HepG2 (cell line): Measurements from ENCODE around the gene PDE3B. TPM values are rescaled to one million over a fixed set of nuclear protein-coding genes. Genes with fewer than 3 reads are reported as not detected.
A peak's percentile ranks its signal among the peaks of the same experiment; 100 is the strongest.

Experiments
- ELF3 ChIP-seq: IDR thresholded peaks from 2 replicates; pipeline ENCODE4 v1.6.1; 2016; ENCODE audit warnings: missing genetic modification reagents, missing compliant biosample characterization
- EP300 ChIP-seq, 3 experiments: sonication (generic) in 1 of 3; formaldehyde crosslinking in 1 of 3; IDR thresholded peaks; 2 replicates each; pipeline versions ENCODE4 v1.5.1 to v1.6.1; 2011 to 2020; ENCODE audit warnings: low read depth in 2 of 3, low read length in 2 of 3, borderline replicate concordance in 1 of 3, improper control_type of control experiment in 1 of 3, mild to moderate bottlenecking in 1 of 3, missing genetic modification reagents in 1 of 3, moderate library complexity in 1 of 3
- FOXA3 ChIP-seq: IDR thresholded peaks from 2 replicates; pipeline ENCODE4 v1.6.1; 2016; ENCODE audit warnings: missing genetic modification reagents, missing compliant biosample characterization
- GATAD1 ChIP-seq: IDR thresholded peaks from 2 replicates; pipeline ENCODE4 v1.6.1; 2016; ENCODE audit warnings: missing genetic modification reagents, missing compliant biosample characterization
- HDAC2 ChIP-seq: sonication (generic); formaldehyde crosslinking; IDR thresholded peaks from 2 replicates; pipeline ENCODE4 v1.4.0; 2020; ENCODE audit warnings: missing genetic modification reagents
- HNF1A ChIP-seq, 2 experiments: sonication (generic) in 1 of 2; formaldehyde crosslinking in 1 of 2; IDR thresholded peaks; 2 replicates each; pipeline versions ENCODE4 v1.4.0 to v1.6.1; 2016 to 2020; ENCODE audit warnings: borderline replicate concordance in 1 of 2, low read depth in 1 of 2, mild to moderate bottlenecking in 1 of 2, missing genetic modification reagents in 1 of 2
- NFE2L2 ChIP-seq: fragments of 150-350 bp; IDR thresholded peaks from 2 replicates; pipeline ENCODE4 v1.6.1; 2014; ENCODE audit warnings: low read length
- PPARG ChIP-seq: conservative IDR thresholded peaks from 2 replicates; pipeline ENCODE4 v1.6.1; 2016; ENCODE audit warnings: missing biosample characterization, missing genetic modification reagents
- PRMT3 ChIP-seq: sonication (generic); formaldehyde crosslinking; IDR thresholded peaks from 2 replicates; pipeline ENCODE4 v1.8.1; 2022; ENCODE audit warnings: low read depth, mild to moderate bottlenecking, moderate library complexity, missing genetic modification reagents, borderline replicate concordance
- RBAK ChIP-seq: sonication (generic); formaldehyde crosslinking; IDR thresholded peaks from 2 replicates; pipeline ENCODE4 v1.5.1; 2020; ENCODE audit warnings: mild to moderate bottlenecking, missing genetic modification reagents
- RELA ChIP-seq: sonication (generic); formaldehyde crosslinking; IDR thresholded peaks from 2 replicates; pipeline ENCODE4 v1.4.0; 2020; ENCODE audit warnings: missing genetic modification reagents
- SMARCE1 ChIP-seq: fragments of 450-650 bp; IDR thresholded peaks from 2 replicates; pipeline ENCODE4 v1.6.1; 2017; ENCODE audit warnings: borderline replicate concordance
- SRF ChIP-seq: IDR thresholded peaks from 2 replicates; pipeline ENCODE4 v1.6.1; 2011; ENCODE audit warnings: mild to moderate bottlenecking, low read depth, low read length, moderate library complexity
- TERF1 ChIP-seq: sonication (generic); formaldehyde crosslinking; IDR thresholded peaks from 2 replicates; pipeline ENCODE4 v1.8.0; 2022; ENCODE audit warnings: mild to moderate bottlenecking, missing genetic modification reagents, moderate library complexity
- ZNF230 ChIP-seq: sonication (generic); formaldehyde crosslinking; IDR thresholded peaks from 2 replicates; pipeline ENCODE4 v1.4.0; 2020; ENCODE audit warnings: mild to moderate bottlenecking, missing genetic modification reagents
- ZNF234 ChIP-seq: sonication (generic); formaldehyde crosslinking; conservative IDR thresholded peaks from 2 replicates; pipeline ENCODE4 v1.5.1; 2020; ENCODE audit warnings: mild to moderate bottlenecking, missing genetic modification reagents
- ZNF317 ChIP-seq: sonication (generic); formaldehyde crosslinking; IDR thresholded peaks from 2 replicates; pipeline ENCODE4 v1.5.0; 2020; ENCODE audit warnings: mild to moderate bottlenecking, missing genetic modification reagents
- ZNF75D ChIP-seq: sonication (generic); formaldehyde crosslinking; IDR thresholded peaks from 2 replicates; pipeline ENCODE4 v1.8.1; 2023; ENCODE audit warnings: missing genetic modification reagents, mild to moderate bottlenecking, borderline replicate concordance
- ZNF775 ChIP-seq: sonication (generic); formaldehyde crosslinking; IDR thresholded peaks from 2 replicates; pipeline ENCODE4 v1.4.0; 2020; ENCODE audit warnings: missing genetic modification reagents, mild to moderate bottlenecking, moderate library complexity, borderline replicate concordance
- polyA plus RNA-seq, 8 experiments: library from polyadenylated mRNA; depleted of rRNA in 3 of 8; stranded (reverse) in 7 of 8; unstranded in 1 of 8; fragments of >200 nt; fragmentation: Illumina TruSeq in 4 of 8; extraction: Trizol in 4 of 8; gene quantifications; 2 replicates each; pipeline versions ENCODE4 v1.2.1 to v1.2.3, GENCODE V29; 2011 to 2016; ENCODE audit warnings: low read depth in 4 of 8, missing spikeins in 1 of 8, mixed read lengths in 1 of 8; ENCODE audit not compliant: insufficient read depth in 1 of 8
- total RNA-seq, 5 experiments: library from RNA; depleted of rRNA; stranded (reverse); fragments of >200 nt; fragmentation: Illumina TruSeq; extraction: Trizol; gene quantifications; 2 replicates each; pipeline ENCODE4 v1.2.3, GENCODE V29; 2016; ENCODE audit warnings: low read depth in 1 of 5
- TF ChIP-seq, protein P1 (sequence below): sonication (generic); formaldehyde crosslinking; IDR thresholded peaks from 2 replicates; pipeline ENCODE4 v1.5.0; 2020; ENCODE audit warnings: missing genetic modification reagents
- TF ChIP-seq, protein P2 (sequence below): IDR thresholded peaks from 2 replicates; pipeline ENCODE4 v1.6.1; 2016; ENCODE audit warnings: missing compliant biosample characterization, missing genetic modification reagents, borderline replicate concordance
- TF ChIP-seq, protein P3 (sequence below): sonication (generic); formaldehyde crosslinking; IDR thresholded peaks from 2 replicates; pipeline ENCODE4 v1.4.0; 2020; ENCODE audit warnings: missing genetic modification reagents; ENCODE audit errors: not compliant biosample characterization

PDE3B gene
- total and polyA plus RNA-seq, 2 of the 13 experiments (the other 11 are each of a cell fraction or from before 2014, with no cell fraction given): 14.1 to 26.5 TPM

DNA sequence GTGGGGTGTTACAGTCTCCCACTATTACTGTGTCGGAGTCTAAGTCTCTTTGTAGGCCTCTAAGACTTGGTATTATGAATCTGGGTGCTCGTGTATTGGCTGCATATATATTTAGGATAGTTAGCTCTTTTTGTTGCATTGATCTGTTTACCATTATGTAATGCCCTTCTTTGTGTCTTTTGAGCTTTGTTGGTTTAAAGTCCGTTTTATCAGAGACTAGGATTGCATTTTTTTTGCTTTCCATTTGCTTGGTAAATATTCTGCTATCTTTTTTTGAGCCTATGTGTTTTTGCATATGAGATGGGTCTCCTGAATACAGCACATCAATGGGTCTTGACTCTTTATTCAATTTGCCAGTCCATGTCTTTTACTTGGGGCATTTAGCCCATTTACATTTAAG, 97.6 kb downstream of the PDE3B start (continued):
- TF ChIP-seq, protein P1, sequence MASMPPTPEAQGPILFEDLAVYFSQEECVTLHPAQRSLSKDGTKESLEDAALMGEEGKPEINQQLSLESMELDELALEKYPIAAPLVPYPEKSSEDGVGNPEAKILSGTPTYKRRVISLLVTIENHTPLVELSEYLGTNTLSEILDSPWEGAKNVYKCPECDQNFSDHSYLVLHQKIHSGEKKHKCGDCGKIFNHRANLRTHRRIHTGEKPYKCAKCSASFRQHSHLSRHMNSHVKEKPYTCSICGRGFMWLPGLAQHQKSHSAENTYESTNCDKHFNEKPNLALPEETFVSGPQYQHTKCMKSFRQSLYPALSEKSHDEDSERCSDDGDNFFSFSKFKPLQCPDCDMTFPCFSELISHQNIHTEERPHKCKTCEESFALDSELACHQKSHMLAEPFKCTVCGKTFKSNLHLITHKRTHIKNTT: no peak
- TF ChIP-seq ZNF234 (CRISPR knock-in tag) (no peak), EP300 (IDR thresholded peaks at IDR 0.05; ENCODE audit: low read depth in 2 of 2, low read length in 2 of 2) (peak in 1 of 2 experiments; percentile 76; a peak in 2 of 4 replicates), EP300 (CRISPR knock-in tag; IDR thresholded peaks at IDR 0.05; ENCODE audit: borderline replicate concordance) (no peak), PPARG (0 out of 2 replicates have a peak, but pooled peaks have one; percentile 21), GATAD1 (CRISPR knock-in tag) (no peak), RBAK (CRISPR knock-in tag) (no peak), FOXA3 (peak; percentile 91), SMARCE1 (no peak), ZNF75D (CRISPR knock-in tag) (no peak), PRMT3 (CRISPR knock-in tag) (no peak), SRF (no peak), RELA (CRISPR knock-in tag) (no peak), ZNF775 (CRISPR knock-in tag) (no peak), ELF3 (CRISPR knock-in tag) (0 out of 2 replicates have a peak, but pooled peaks have one; percentile 37), ZNF230 (CRISPR knock-in tag) (no peak), TERF1 (CRISPR knock-in tag) (no peak), ZNF317 (CRISPR knock-in tag) (0 out of 2 replicates have a peak, but pooled peaks have one; percentile 49), HDAC2 (CRISPR knock-in tag) (peak; percentile 61; the same call in 1 of the 2 replicates), NFE2L2 (no peak), HNF1A (IDR thresholded peaks at IDR 0.05; ENCODE audit: low read depth) (no peak; the same call in 1 of the 2 replicates), HNF1A (CRISPR knock-in tag; IDR thresholded peaks at IDR 0.05; ENCODE audit: borderline replicate concordance) (no peak)
- TF ChIP-seq, protein P2, sequence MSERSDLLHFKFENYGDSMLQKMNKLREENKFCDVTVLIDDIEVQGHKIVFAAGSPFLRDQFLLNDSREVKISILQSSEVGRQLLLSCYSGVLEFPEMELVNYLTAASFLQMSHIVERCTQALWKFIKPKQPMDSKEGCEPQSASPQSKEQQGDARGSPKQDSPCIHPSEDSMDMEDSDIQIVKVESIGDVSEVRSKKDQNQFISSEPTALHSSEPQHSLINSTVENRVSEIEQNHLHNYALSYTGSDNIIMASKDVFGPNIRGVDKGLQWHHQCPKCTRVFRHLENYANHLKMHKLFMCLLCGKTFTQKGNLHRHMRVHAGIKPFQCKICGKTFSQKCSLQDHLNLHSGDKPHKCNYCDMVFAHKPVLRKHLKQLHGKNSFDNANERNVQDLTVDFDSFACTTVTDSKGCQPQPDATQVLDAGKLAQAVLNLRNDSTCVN (CRISPR knock-in tag): no peak
- TF ChIP-seq, protein P3, sequence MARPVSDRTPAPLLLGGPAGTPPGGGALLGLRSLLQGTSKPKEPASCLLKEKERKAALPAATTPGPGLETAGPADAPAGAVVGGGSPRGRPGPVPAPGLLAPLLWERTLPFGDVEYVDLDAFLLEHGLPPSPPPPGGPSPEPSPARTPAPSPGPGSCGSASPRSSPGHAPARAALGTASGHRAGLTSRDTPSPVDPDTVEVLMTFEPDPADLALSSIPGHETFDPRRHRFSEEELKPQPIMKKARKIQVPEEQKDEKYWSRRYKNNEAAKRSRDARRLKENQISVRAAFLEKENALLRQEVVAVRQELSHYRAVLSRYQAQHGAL (CRISPR knock-in tag): no peak
